Measurements from ENCODE around the gene TBC1D24.

- TF ChIP-seq CHD2 (IDR thresholded peaks at IDR 0.05; ENCODE audit: low read depth, low read length) (no peak), ZKSCAN1 (IDR thresholded peaks at IDR 0.05; ENCODE audit: low read depth, low read length) (no peak), TAF1 (IDR thresholded peaks at IDR 0.05; ENCODE audit: control insufficient read depth, extremely low read depth, insufficient read depth, low read length, severe bottlenecking) (no peak), ATF7 (IDR thresholded peaks at IDR 0.05) (no peak)
These were observed 56.4 kb downstream of the TBC1D24 start, which contains the start of gene CEMP1 for GRCh38 chr16:2531371-2531695.
